Esophagus squamous epithelium (tissue), 5 donors: ENCODE results near the gene CPN2. TPM values are rescaled to one million over a fixed set of nuclear protein-coding genes. Genes with fewer than 3 reads are reported as not detected.

Experiments
- DNase-seq: peaks from one replicate; lab custom pipeline; 2025; lab: John Stamatoyannopoulos, UW
- H3K27ac ChIP-seq, 4 donors: fragments of 200-600 bp; sonication (generic); one replicate each; pipeline ENCODE4 v1.5.1; 2016 to 2019; ENCODE audit warnings: mild to moderate bottlenecking in 1 of 4
- H3K27me3 ChIP-seq, 4 donors: fragments of 200-600 bp; sonication (generic); 1 replicate in 3 of 4; 2 replicates in 1 of 4; pipeline versions ENCODE4 v1.5.1 to v1.6.0; 2017 to 2021; ENCODE audit warnings: antibody characterized with exemption in 1 of 4
- H3K36me3 ChIP-seq, 3 donors: fragments of 200-600 bp; sonication (generic); one replicate each; pipeline ENCODE4 v1.5.1; 2016 to 2019
- H3K4me1 ChIP-seq, 3 donors: fragments of 200-600 bp; sonication (generic); one replicate each; pipeline ENCODE4 v1.5.1; 2017 to 2019
- H3K4me3 ChIP-seq, 4 donors: fragments of 200-600 bp; sonication (generic); 1 replicate in 3 of 4; 2 replicates in 1 of 4; pipeline ENCODE4 v1.5.1; 2016 to 2019; ENCODE audit warnings: mild to moderate bottlenecking in 2 of 4, moderate library complexity in 1 of 4
- H3K9me3 ChIP-seq, 3 donors: fragments of 200-600 bp; sonication (generic); one replicate each; pipeline ENCODE4 v1.5.1; 2016 to 2019
- POLR2A ChIP-seq, 4 donors: fragments of 450-650 bp; IDR thresholded peaks; one replicate each; pipeline ENCODE4 v1.6.1; 2017; ENCODE audit warnings: antibody characterized with exemption in 4 of 4, mild to moderate bottlenecking in 4 of 4, moderate library complexity in 3 of 4
- WGBS, 2 donors: methylation state at CpG; one replicate each; pipeline ENCODE4 v1.1.5; 2018; 5-methylcytosine and 5-hydroxymethylcytosine counted together
- intact Hi-C: fragments of 100-400 bp; cut with DNase I; formaldehyde crosslinking; loops from one replicate; pipeline ENCODE4 v1.15.0; 2022
- total RNA-seq, 4 donors: library from RNA; depleted of rRNA; stranded (reverse); fragments of >200 nt; gene quantifications; one replicate each; pipeline ENCODE4 v1.1.0, GENCODE V29; 2016
- TF ChIP-seq, protein P1 (sequence below), 6 experiments: fragments of 450-650 bp in 4 of 6; fragments of 200-600 bp in 2 of 6; sonication (generic) in 2 of 6; IDR thresholded peaks; one replicate each; pipeline ENCODE4 v1.5.1; 2016 to 2019; ENCODE audit warnings: antibody characterized with exemption in 6 of 6, mild to moderate bottlenecking in 4 of 6, moderate library complexity in 4 of 6
- donor health status: DM: yes; HTN: yes; CAD: no.

CPN2 gene
- total RNA-seq, 4 donors from 2014 or later = not detected

DNA sequence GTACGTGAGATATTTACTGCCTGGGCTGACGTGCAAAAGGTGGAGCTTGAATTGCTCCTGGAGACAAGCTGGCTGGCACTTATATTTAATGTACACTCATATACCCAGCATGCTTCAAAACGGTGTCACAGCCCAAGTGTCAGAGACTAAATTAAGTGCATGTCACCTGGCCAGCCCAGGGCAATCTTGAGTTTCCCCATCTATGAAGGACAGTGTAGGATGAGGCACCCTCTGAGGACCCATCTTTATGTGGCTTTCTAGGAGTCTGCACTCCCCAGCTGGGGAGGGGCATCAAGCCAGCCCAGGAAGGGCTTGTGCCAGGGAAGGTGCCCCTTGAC lies 13.2 kb upstream of the CPN2 start:
- intact Hi-C loops = no loop called here
- 71 to 80% methylated on average over 3 of the region's 3 CpGs for WGBS, 2 donors
- TF ChIP-seq, protein P1, sequence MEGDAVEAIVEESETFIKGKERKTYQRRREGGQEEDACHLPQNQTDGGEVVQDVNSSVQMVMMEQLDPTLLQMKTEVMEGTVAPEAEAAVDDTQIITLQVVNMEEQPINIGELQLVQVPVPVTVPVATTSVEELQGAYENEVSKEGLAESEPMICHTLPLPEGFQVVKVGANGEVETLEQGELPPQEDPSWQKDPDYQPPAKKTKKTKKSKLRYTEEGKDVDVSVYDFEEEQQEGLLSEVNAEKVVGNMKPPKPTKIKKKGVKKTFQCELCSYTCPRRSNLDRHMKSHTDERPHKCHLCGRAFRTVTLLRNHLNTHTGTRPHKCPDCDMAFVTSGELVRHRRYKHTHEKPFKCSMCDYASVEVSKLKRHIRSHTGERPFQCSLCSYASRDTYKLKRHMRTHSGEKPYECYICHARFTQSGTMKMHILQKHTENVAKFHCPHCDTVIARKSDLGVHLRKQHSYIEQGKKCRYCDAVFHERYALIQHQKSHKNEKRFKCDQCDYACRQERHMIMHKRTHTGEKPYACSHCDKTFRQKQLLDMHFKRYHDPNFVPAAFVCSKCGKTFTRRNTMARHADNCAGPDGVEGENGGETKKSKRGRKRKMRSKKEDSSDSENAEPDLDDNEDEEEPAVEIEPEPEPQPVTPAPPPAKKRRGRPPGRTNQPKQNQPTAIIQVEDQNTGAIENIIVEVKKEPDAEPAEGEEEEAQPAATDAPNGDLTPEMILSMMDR (IDR thresholded peaks at IDR 0.05) = no peak
- TF ChIP-seq POLR2A (IDR thresholded peaks at IDR 0.05) = no peak
- H3K9me3 ChIP-seq = no peaks in the 10 kb centered on the region
- no peak overlapping the region for H3K4me3 ChIP-seq
- H3K27me3 ChIP-seq = peaks cover 0 to 46% (median 2%) of the 10 kb centered on the region in 4 donors
- no peaks in the 10 kb centered on the region for H3K36me3 ChIP-seq
- no peak overlapping the region for H3K27ac ChIP-seq
- peaks cover 0 to 11% (median 7%) of the 10 kb centered on the region in 3 donors for H3K4me1 ChIP-seq
- no peak for DNase-seq

DNA sequence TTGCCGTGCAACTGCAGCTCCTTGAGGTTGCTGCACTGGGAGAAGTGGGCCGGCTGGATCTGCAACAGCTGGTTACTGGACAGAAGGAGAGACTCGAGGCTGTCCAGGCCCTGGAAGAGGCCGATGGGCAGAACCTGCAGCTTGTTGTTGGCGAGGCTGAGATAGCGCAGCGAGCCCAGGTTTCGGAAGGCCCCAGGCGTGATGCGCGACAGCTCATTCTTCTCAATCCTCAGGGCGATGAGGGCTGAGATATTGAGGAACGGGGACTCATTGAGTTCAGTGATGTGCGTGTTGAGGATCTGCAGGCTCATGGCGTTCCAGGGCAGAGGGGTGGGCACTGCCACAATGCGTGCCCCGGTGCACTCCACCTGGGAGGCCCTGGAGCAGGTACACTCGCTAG lies 9.4 kb upstream of the CPN2 start:
- Histone ChIP-seq H3K36me3 (no peaks in the 10 kb centered on the region), H3K4me3 (no peak overlapping the region), H3K27ac (no peak overlapping the region), H3K4me1 (peaks cover 0 to 11% (median 7%) of the 10 kb centered on the region in 3 donors), H3K27me3 (peaks cover 0 to 28% (median 0%) of the 10 kb centered on the region in 4 donors), H3K9me3 (no peaks in the 10 kb centered on the region)
- intact Hi-C loops = no loop called here
- no peak for TF ChIP-seq POLR2A (IDR thresholded peaks at IDR 0.05)
- TF ChIP-seq, protein P1 (IDR thresholded peaks at IDR 0.05) = no peak
- no peak for DNase-seq
- WGBS, 2 donors = 93 to 97% methylated on average over 11 to 12 of the region's 18 CpGs

GRCh38 chr3:194357681-194358080 lies 6.6 kb upstream of the CPN2 start:
- TF ChIP-seq, protein P1 (IDR thresholded peaks at IDR 0.05) = no peak
- no peak for TF ChIP-seq POLR2A (IDR thresholded peaks at IDR 0.05)
- intact Hi-C loops = no loop called here
- H3K4me1 ChIP-seq = no peaks in the 10 kb centered on the region
- H3K36me3 ChIP-seq = no peaks in the 10 kb centered on the region
- H3K4me3 ChIP-seq = no peak overlapping the region
- H3K27ac ChIP-seq = no peak overlapping the region
- H3K9me3 ChIP-seq = no peaks in the 10 kb centered on the region
- no peak for DNase-seq
- WGBS, 2 donors = 75 to 86% methylated on average over 6 to 10 of the region's 11 CpGs
- H3K27me3 ChIP-seq = peaks cover 0 to 16% (median 0%) of the 10 kb centered on the region in 4 donors

- no peak for DNase-seq
- H3K27me3 ChIP-seq = peaks cover 0 to 16% (median 0%) of the 10 kb centered on the region in 4 donors
- H3K27ac ChIP-seq = no peak overlapping the region
- no peaks in the 10 kb centered on the region for H3K36me3 ChIP-seq
- H3K4me3 ChIP-seq = no peak overlapping the region
- 73 to 86% methylated on average over 7 of the region's 7 CpGs for WGBS, 2 donors
- intact Hi-C loops = no loop called here
- no peaks in the 10 kb centered on the region for H3K4me1 ChIP-seq
- no peaks in the 10 kb centered on the region for H3K9me3 ChIP-seq
- TF ChIP-seq POLR2A (IDR thresholded peaks at IDR 0.05) = no peak
- TF ChIP-seq, protein P1 (IDR thresholded peaks at IDR 0.05) = no peak
Observed at GRCh38 chr3:194355379-194355778, 4.3 kb upstream of the CPN2 start.

GRCh38 chr3:194354315-194354714 lies 3.2 kb upstream of the CPN2 start:
- 44 to 64% methylated on average over 2 of the region's 2 CpGs for whole genome bisulfite sequencing, 2 donors
- Histone ChIP-seq H3K27ac (no peak overlapping the region), H3K4me1 (no peaks in the 10 kb centered on the region), H3K4me3 (no peak overlapping the region), H3K27me3 (peaks cover 0 to 12% (median 0%) of the 10 kb centered on the region in 4 donors), H3K36me3 (no peaks in the 10 kb centered on the region), H3K9me3 (no peaks in the 10 kb centered on the region)
- no peak for DNase-seq
- no peak for TF ChIP-seq POLR2A (IDR thresholded peaks at IDR 0.05)
- TF ChIP-seq, protein P1 (IDR thresholded peaks at IDR 0.05) = no peak
- intact Hi-C loops = no loop called here
